GM10847 (cell line): ENCODE results near the gene CEND1.
A peak's percentile ranks its signal among the peaks of the same experiment; 100 is the strongest.

Experiments used
- POLR2A ChIP-seq: IDR thresholded peaks from 2 replicates; pipeline ENCODE4 v1.6.1; 2011; ENCODE audit not compliant: insufficient read length; ENCODE audit errors: extremely low read depth

The CEND1 gene

GRCh38 chr11:796565-797295 is 6.8 kb upstream of the CEND1 start:
- TF ChIP-seq POLR2A = no peak

GRCh38 chr11:795634-796564 is 6.0 kb upstream of the CEND1 start:
- peak; percentile 43 for TF ChIP-seq POLR2A

GRCh38 chr11:794766-795633 is 5.1 kb upstream of the CEND1 start:
- TF ChIP-seq POLR2A = no peak

- TF ChIP-seq POLR2A = no peak
Measured at GRCh38 chr11:794013-794765, 4.3 kb upstream of the CEND1 start.

- TF ChIP-seq POLR2A = no peak
Measured at GRCh38 chr11:793556-793955, 3.7 kb upstream of the CEND1 start.

- no peak for TF ChIP-seq POLR2A
Measured at GRCh38 chr11:792873-793272, 3.0 kb upstream of the CEND1 start.

GRCh38 chr11:792535-792821 is 2.6 kb upstream of the CEND1 start:
- TF ChIP-seq POLR2A = no peak

GRCh38 chr11:791658-792534 is 2.0 kb upstream of the CEND1 start:
- TF ChIP-seq POLR2A = no peak

- no peak for TF ChIP-seq POLR2A
Measured at GRCh38 chr11:790721-791564, 1.1 kb upstream of the CEND1 start.

- TF ChIP-seq POLR2A = no peak
Measured at GRCh38 chr11:788953-789940, 643 bp downstream of the CEND1 start.

GRCh38 chr11:788009-788640 is 1.8 kb downstream of the CEND1 start:
- no peak for TF ChIP-seq POLR2A

- no peak for TF ChIP-seq POLR2A
Measured at GRCh38 chr11:787084-787675, 2.7 kb downstream of the CEND1 start.
